ENCODE results near the gene NTM. TPM values are rescaled to one million over a fixed set of nuclear protein-coding genes. Genes with fewer than 3 reads are reported as not detected.

The NTM gene
- total RNA-seq, 2 donors from 2014 or later, result 19.1 to 44.7 TPM

DNA sequence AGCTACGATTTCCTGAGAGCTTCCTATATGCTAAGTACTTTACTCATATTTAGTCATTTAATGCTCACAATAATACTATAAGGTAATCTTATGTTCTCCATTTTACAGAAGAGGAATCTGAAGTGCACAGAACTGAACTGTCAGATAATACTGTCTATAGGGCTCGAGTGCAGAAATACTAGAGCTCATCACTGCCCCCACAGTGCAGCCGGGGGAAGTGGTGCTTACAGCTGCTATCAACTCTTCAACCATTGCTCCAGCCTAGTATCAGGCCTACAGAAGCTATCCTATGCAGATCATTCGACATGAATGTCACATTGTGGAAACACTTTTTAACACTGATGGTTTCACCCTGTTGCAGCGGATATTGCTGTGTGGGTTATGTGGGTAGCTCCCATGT lies 929.9 kb downstream of the NTM start:
- Histone ChIP-seq H3K9me3 (no peaks in the 10 kb centered on the region), H3K4me1 (no peaks in the 10 kb centered on the region), H3K4me3 (no peak overlapping the region), H3K36me3 (no peaks in the 10 kb centered on the region), H3K27me3 (no peaks in the 10 kb centered on the region), H3K27ac (no peak overlapping the region)
- no peak for DNase-seq (ENCODE audit: low spot score)
- TF ChIP-seq, protein P1, sequence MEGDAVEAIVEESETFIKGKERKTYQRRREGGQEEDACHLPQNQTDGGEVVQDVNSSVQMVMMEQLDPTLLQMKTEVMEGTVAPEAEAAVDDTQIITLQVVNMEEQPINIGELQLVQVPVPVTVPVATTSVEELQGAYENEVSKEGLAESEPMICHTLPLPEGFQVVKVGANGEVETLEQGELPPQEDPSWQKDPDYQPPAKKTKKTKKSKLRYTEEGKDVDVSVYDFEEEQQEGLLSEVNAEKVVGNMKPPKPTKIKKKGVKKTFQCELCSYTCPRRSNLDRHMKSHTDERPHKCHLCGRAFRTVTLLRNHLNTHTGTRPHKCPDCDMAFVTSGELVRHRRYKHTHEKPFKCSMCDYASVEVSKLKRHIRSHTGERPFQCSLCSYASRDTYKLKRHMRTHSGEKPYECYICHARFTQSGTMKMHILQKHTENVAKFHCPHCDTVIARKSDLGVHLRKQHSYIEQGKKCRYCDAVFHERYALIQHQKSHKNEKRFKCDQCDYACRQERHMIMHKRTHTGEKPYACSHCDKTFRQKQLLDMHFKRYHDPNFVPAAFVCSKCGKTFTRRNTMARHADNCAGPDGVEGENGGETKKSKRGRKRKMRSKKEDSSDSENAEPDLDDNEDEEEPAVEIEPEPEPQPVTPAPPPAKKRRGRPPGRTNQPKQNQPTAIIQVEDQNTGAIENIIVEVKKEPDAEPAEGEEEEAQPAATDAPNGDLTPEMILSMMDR (IDR thresholded peaks at IDR 0.05), result peak in 1 of 2 donors; percentile 44

DNA sequence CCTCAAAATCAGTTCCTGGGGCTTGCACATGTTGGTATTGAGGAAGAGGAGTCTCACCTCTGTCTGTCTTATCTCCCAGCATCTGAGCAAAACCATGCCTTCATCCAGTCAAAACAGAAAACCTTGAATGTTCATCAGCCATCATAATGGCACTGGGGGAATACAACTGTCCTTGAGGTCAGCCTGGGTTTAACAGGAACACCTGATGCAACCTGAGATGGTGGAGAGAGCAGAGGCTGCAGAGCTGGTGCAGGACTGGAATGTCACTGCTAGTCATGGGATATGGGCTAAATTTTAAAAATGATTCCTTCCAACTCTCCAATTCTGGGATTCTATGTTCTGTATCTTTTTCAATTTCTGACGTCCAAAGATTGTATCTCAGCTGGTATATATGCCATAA lies 931.0 kb downstream of the NTM start:
- Histone ChIP-seq H3K27ac (no peak overlapping the region), H3K9me3 (no peaks in the 10 kb centered on the region), H3K4me3 (no peak overlapping the region), H3K27me3 (no peaks in the 10 kb centered on the region), H3K36me3 (no peaks in the 10 kb centered on the region), H3K4me1 (no peaks in the 10 kb centered on the region)
- DNase-seq (ENCODE audit: low spot score), result no peak
- TF ChIP-seq, protein P1 (IDR thresholded peaks at IDR 0.05), result no peak

DNA sequence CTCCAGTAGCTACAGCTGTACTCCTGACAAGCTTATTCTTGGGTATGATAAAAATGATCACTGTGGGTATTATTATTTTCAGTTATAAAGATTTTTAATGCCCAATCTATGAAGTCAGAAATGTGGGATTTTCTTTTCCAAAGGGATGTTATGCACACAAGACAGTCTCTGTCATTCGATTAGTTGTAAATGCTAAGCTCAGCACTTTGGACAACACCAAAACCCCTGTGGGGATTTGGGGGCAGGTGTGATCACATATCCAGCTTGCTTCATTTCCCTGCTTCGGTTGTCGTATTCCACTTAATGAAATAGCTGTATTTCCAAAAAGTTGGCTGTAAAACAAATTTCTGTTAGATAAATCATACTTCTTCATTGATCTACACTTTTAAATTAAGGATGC lies 931.5 kb downstream of the NTM start:
- no peaks in the 10 kb centered on the region for H3K27me3 ChIP-seq
- H3K4me3 ChIP-seq, result no peak overlapping the region
- H3K4me1 ChIP-seq, result no peaks in the 10 kb centered on the region
- H3K9me3 ChIP-seq, result no peaks in the 10 kb centered on the region
- TF ChIP-seq, protein P1 (IDR thresholded peaks at IDR 0.05), result no peak
- DNase-seq (ENCODE audit: low spot score), result no peak
- H3K36me3 ChIP-seq, result no peaks in the 10 kb centered on the region
- no peak overlapping the region for H3K27ac ChIP-seq

DNA sequence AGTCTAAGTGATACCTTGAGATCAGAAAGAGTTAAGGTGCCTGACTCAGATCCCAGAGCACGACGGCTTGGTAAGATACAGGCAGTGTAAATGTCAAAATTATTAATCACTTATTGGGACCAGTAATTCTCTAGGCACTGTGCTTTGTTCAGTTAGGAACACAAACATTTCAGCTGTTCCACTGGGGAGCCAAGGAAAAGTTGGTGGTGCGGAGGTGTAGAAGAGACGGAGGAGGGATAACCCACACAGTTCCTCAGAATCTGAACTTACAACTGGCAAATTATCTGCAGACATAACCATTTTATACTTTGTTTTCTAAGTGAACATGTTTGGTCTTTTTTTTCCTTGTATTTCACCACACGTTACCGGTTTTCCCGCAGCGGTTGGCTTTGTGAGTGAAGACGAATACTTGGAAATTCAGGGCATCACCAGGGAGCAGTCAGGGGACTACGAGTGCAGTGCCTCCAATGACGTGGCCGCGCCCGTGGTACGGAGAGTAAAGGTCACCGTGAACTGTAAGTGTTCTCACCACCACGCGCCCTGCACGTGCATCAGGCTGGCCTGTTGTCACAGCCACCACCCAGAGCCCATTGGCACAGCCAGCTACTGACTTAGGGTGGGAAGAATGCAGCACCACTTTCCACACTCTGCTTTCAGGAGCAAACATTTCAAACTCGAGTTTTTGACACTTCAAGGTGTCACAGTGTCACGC lies 937.0 kb downstream of the NTM start:
- peak; percentile 69 for DNase-seq (ENCODE audit: low spot score)
- no peak overlapping the region for H3K4me3 ChIP-seq
- TF ChIP-seq, protein P1 (IDR thresholded peaks at IDR 0.05), result no peak
- H3K27me3 ChIP-seq, result no peaks in the 10 kb centered on the region
- no peaks in the 10 kb centered on the region for H3K36me3 ChIP-seq
- H3K27ac ChIP-seq, result no peak overlapping the region
- peaks cover 0 to 16% of the 10 kb centered on the region in 2 donors for H3K4me1 ChIP-seq
- H3K9me3 ChIP-seq, result no peaks in the 10 kb centered on the region

DNA sequence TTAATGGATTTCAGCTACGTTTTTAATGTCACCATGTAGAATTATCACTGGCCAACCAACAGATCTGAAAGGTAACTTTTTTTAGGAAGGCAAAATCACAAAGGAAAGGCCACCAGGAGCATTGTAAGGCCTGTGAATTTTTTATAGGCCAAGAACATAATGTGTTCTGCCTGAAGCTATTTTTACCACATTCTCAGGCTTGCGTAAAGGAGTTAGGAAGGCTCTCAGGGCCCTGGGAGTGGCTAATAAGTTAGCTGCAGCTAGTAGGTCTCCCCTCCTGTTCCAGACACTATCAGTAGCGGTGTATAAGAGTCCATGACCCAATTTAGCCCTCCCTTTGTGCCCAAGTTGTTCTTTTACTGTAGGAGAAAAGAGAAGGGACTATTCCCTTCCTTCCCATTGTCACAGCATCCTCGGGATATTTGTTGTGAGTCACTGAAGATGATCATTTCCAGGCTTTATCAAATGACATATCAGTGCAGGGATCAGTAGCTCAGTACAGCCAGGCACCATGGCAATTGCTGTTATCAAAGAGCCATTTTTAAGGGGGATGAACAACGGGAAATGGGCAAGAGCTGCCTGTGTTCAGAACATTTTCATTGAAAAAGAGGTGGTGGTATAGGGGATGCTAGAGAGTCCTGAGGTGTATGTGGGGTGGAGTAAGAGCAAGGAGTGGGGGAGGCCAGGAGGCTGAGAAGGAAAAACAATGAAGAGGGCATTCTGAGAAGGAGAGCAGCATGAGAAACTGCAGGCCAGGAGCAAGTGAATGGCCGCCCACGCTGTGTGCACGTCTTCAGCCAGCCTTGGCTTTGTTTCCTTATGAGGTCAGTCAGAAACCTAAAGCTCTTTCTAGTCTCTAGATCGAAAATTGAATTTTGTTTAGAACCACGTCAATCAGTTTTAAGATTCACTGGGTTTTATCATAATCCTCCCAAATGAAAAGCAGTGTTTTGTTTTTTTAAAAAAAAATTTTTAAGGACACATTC lies 940.3 kb downstream of the NTM start:
- no peaks in the 10 kb centered on the region for H3K27me3 ChIP-seq
- H3K9me3 ChIP-seq, result no peaks in the 10 kb centered on the region
- H3K4me1 ChIP-seq, result peaks cover 0 to 16% of the 10 kb centered on the region in 2 donors
- H3K36me3 ChIP-seq, result no peaks in the 10 kb centered on the region
- H3K4me3 ChIP-seq, result no peak overlapping the region
- peak overlapping the region in 1 of 2 donors; percentile 56 for H3K27ac ChIP-seq
- DNase-seq (ENCODE audit: low spot score), result no peak
- TF ChIP-seq, protein P1 (IDR thresholded peaks at IDR 0.05), result no peak
